ENCODE data around the gene PKP1.

Gene PKP1

DNA sequence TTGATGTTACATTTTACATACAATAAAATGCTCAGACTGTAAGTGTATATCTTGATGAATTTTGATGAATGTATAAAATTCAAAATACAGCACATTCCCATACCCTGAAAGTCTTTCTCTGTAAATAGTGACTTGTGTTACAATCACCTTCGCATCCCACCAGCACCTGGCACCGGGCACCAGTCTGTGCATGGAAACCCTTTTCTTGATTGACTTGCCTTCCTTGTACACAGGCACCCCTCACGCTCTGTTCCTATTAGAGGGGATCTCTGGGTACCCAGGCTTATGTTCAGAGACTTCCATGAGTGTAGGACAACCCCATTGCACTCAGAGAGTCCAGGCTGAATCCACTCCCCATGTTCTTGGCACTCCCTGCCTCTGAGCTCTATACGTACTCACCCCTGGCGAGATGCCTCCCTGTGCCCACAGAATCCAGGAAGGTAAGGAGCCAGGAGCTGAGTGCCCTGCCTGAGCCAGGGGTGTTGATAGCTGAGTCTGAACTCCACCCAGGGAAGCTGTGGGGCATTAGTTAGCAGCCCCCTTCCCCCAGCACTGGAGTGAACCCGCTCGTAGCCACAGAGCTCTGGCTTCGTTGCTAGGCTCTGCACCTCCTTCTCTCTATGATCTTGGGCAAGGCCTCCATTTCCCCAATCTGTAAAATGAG is 22.5 kb upstream of the PKP1 start:
- no peak for DNase-seq

- no peak for DNase-seq
Observed at GRCh38 chr1:201261771-201262547, 21.3 kb upstream of the PKP1 start.

GRCh38 chr1:201262963-201263608 is 20.2 kb upstream of the PKP1 start:
- no peak for DNase-seq

GRCh38 chr1:201264072-201264471 is 19.2 kb upstream of the PKP1 start:
- no peak for DNase-seq

DNA sequence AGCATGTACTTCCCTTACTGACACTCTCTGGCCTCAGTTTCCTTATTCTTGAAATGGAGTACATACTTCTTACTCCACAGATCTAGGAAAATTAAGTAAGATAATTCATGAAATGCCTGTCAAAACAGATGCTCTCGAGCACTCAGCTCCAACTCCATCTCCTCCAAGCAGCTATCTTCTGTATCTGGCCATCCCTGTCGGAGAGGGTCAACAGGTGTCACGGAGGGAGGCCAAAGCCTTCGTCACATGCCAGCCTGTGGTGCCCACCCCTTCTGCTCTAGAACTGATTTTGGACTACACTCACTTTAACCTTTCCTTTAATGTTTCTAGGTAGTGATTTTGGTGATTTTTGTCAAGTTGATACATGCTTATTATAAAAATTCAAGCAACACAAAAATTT is 18.8 kb upstream of the PKP1 start:
- DNase-seq = no peak

DNA sequence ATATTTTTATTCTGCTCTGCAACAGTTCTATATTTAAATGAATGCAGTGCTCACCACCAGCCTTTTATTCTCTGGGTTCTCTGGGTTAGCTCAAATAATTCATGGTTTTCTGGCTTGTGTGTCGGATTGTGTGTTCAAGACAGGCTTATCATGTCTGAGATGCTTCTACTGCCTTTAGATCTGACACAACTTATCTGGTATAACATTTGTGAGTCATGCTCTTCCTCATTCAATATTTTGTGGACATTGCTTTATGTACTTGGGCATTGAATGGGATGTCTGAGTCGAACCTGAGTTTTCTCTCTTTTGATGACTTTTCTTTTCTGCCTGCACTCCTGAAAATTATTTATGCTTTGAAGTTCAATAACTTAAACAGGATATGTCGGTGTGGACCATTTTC is 17.6 kb upstream of the PKP1 start:
- no peak for DNase-seq

DNA sequence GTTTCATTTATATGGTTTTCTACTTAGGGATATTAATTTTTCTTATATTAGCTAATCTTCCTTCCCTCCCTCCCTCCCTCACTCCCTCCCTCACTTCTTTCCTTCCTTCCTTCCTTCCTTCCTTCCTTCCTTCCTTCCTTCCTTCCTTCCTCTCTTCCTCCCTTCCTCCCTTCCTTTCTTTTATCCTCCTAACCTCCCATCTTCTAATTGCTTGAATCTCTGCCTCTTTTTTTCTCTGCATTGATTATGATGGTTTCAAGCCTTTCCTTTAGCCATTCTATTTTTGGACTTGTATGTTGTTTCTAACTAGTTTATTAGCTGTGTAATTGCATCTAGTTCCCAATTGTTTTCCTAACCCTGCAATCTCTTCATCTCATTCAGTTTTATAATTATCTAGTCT is 17.0 kb upstream of the PKP1 start:
- no peak for DNase-seq

- DNase-seq = no peak
Observed at GRCh38 chr1:201266774-201267173, 16.5 kb upstream of the PKP1 start.

GRCh38 chr1:201267481-201268229 is 15.7 kb upstream of the PKP1 start:
- no peak for DNase-seq

GRCh38 chr1:201268604-201269151 is 14.6 kb upstream of the PKP1 start:
- DNase-seq = no peak

DNA sequence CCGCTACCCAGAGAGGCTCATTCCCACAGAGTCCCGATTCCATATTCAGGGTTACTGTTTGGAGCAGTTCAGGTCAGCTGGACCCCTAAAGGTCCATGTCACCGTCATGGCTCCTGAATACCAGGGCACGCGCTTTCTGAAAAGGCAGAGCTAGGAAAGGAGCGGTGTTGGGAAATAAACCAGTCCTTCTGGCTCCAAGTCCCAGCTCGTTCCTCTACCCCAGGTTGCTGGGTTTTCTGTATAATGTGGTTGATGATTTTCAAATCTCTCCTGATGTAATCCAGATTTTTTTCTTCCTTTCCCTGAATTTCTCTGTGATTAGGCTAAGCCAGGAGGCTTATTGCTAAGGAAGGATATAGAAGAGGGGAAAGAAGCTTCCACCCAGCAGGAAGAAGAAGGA is 14.0 kb upstream of the PKP1 start:
- no peak for DNase-seq

GRCh38 chr1:201269900-201270410 is 13.4 kb upstream of the PKP1 start:
- no peak for DNase-seq

DNA sequence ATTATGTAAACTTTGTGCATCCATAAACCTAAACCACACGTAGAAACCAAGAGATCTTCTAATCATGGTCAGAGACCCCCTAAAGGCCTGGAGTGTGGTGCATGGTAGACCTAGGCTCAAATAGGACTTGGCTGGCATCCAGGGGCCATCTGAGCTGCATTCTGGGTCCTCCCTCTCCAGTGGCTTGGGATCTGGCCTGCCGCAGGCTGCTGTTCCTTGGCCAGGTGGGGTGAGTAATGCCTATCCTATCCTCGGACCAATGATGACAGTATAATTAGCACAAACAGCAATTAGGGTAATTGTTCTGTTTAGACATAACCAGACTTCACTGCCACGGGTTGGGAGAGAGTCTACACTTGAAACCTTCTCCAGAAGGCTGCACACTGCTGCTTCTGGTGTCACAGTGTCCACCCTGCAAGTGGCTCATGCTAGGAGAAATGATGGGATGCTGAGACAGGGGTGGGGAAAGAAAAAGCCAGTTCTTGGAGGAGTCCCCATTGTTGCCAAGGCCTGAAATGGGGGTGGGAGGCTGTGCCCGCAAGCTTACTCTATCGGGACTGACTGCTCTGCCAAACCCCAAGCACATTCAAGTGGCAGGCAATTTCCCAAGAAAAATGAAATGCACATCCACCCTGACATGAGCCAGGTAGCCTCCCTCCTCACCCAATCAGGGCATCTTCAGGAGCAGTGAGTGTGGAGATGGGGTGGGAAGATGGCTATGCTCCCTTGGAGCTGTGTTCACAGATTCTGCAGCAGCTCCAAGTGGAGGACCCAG is 12.5 kb upstream of the PKP1 start:
- DNase-seq = no peak

DNA sequence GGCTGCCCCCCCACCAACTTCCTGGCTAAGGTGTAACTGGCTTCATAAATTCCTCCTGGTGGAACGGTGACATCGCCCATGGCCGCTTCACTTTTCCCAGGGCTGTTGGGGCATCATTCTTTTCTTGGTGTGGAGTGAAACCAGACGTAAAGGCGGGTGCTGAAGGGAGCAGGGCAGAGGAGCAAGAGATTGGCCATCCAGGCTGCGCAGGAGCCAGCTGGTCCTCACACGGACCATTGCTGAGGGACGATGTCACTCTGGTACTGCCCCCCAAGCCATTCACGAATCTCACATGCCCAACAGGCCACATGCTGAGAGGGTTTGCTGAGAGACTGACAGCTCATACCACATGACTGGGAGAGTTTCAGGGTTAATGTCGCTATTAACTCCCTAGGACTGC is 10.5 kb upstream of the PKP1 start:
- no peak for DNase-seq

DNA sequence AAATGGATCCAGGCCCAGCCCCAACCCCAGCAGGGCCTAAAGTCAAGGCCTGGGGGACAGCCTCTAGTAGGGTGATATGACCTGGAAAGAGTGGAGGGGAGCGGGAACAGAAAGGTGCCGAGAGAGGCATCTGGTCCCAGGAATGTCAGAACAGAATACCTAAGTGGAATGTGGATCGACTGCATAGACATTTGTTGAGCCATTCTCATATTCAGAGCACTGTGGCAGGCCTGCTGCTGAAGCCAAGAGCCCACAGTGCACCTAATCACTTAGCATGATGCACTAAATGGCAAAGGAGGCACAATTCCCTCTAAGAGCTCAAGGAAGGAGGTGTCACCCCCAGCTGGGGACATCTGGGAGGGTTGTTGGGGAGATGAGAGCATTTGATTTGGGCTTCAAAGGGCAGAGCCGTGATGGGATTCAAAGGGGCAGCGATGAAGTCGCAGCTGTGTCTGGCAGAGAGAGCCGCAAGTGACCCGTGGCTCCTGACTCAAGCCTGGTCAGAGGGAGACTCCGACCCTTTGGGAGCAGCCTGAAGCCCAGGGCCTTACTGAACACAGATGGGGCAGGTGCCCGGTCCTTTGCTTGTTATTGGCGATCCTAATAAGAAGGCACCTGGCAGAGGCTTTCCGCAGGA is 8.6 kb upstream of the PKP1 start:
- DNase-seq = no peak

- DNase-seq = peak; percentile 13 to 54
Observed at GRCh38 chr1:201275253-201275666, 8.0 kb upstream of the PKP1 start.

- no peak for DNase-seq
Observed at GRCh38 chr1:201276891-201277290, 6.4 kb upstream of the PKP1 start.

DNA sequence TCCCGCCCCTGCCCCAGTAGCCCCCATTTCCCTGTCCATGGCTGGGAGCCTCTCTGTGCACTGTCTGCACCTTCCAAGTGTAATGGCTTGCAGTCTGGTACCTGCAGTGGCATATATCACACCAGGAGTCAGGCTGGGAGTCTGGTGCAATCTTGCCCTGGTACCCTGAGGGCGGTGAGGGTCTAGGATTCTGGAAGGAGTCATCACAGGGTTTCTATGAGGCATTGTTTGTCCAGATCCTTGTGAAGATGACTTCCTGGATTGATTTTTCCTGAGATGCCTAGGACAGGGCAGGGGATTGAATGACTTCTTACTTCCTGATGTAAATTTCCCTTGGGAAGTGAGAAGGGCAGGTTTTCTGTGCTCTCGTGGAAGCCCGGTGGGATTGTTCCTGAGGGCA is 5.9 kb upstream of the PKP1 start:
- DNase-seq = no peak

- DNase-seq = no peak
Observed at GRCh38 chr1:201279313-201279712, 4.0 kb upstream of the PKP1 start.

GRCh38 chr1:201280884-201281283 is 2.4 kb upstream of the PKP1 start:
- no peak for DNase-seq

DNA sequence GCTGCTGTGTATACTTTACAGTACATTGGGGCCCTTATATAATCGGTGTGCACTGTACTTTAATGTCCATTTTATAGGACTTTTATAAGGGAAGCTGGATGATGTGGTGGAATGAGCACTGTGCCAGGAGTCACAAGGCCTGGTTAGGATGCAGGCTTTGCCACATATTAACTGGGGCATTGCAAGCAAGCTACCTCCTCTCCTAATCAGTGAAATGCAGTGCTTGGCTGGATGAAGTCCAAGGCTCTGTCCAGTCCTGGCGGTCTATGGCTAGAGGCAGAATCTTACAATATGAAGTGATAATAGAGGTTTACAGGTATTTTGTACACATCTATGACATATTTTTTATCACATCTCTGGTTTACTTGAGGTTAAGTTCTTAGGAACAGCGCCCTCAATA is 1.7 kb upstream of the PKP1 start:
- DNase-seq = no peak

DNA sequence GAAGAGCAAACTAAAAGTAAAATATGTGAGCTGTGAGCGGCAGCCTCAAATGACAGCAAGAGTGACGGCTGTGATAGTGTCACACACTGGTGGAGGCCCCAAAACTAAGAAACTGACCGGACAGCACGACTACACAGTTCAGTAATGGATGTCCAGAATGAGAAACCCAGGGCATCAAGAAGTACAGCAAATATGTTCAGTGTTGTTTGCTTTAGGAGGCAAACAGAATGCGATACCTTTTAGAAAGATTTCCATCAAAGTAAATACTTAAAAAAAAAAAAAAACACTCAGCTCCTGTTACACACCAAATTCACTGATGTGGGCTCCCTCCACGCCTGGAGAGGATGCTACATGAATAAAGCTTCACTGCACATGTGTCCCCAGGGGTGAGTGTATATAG is 1.1 kb upstream of the PKP1 start:
- no peak for DNase-seq

Data from SHP77 (cell line).